Heart left ventricle (tissue), 16 donors: ENCODE results near the gene CWC27. TPM values are rescaled to one million over a fixed set of nuclear protein-coding genes. Genes with fewer than 3 reads are reported as not detected.

ENCODE experiments used
- ATAC-seq, 4 donors: fragments of 200-7000 bp; cut with Tn5 transposase; one replicate each; pipeline ENCODE4 v1.9.1; 2020 to 2022; ENCODE audit warnings: moderate library complexity in 4 of 4, mild to moderate bottlenecking in 3 of 4, moderate number of reproducible peaks in 1 of 4
- DNase-seq, 5 donors: peaks; one replicate each; pipeline ENCODE4 v3.0.0-alpha.2; 2020
- H3K27ac ChIP-seq, 12 donors: fragments of 200-600 bp; sonication (generic) in 4 of 12; one replicate each; pipeline versions ENCODE4 v1.5.0 to v1.8.0; 2016 to 2022; ENCODE audit warnings: mild to moderate bottlenecking in 2 of 12
- H3K27me3 ChIP-seq, 9 donors: fragments of 200-600 bp; sonication (generic) in 2 of 9; one replicate each; pipeline versions ENCODE4 v1.5.1 to v1.8.0; 2016 to 2022; ENCODE audit warnings: mild to moderate bottlenecking in 3 of 9
- H3K36me3 ChIP-seq, 9 donors: fragments of 200-600 bp; sonication (generic) in 2 of 9; one replicate each; pipeline versions ENCODE4 v1.5.0 to v1.8.0; 2018 to 2022; ENCODE audit warnings: mild to moderate bottlenecking in 2 of 9
- H3K4me1 ChIP-seq, 12 donors: fragments of 200-600 bp; sonication (generic) in 4 of 12; one replicate each; pipeline versions ENCODE4 v1.5.0 to v1.8.0; 2016 to 2022; ENCODE audit warnings: mild to moderate bottlenecking in 3 of 12
- H3K4me3 ChIP-seq, 12 donors: fragments of 200-600 bp; sonication (generic) in 4 of 12; one replicate each; pipeline versions ENCODE4 v1.5.0 to v1.8.0; 2017 to 2022; ENCODE audit warnings: mild to moderate bottlenecking in 9 of 12, moderate library complexity in 4 of 12
- H3K9me3 ChIP-seq, 12 donors: fragments of 200-600 bp; sonication (generic) in 4 of 12; one replicate each; pipeline versions ENCODE4 v1.5.0 to v1.8.0; 2016 to 2022; ENCODE audit warnings: mild to moderate bottlenecking in 1 of 12
- POLR2A ChIP-seq, 2 donors: fragments of 450-650 bp; IDR thresholded peaks; one replicate each; pipeline ENCODE4 v1.6.1; 2017; ENCODE audit warnings: antibody characterized with exemption in 2 of 2, mild to moderate bottlenecking in 2 of 2, moderate library complexity in 2 of 2
- whole genome bisulfite sequencing, 4 donors: extraction: QIAGEN DNeasy Blood & Tissue Kit in 2 of 4; methylation state at CpG; one replicate each; pipeline versions ENCODE4 v1.1.5 to v1.1.7; 2013 to 2018; 5-methylcytosine and 5-hydroxymethylcytosine counted together
- intact Hi-C, 10 donors: fragments of 100-400 bp; cut with DNase I; formaldehyde crosslinking; loops; one replicate each; pipeline versions ENCODE4 v1.11.1 to v1.14.2; 2022
- polyA plus RNA-seq, 2 donors: library from polyadenylated mRNA; stranded (reverse); fragments of 200-250 nt; gene quantifications; one replicate each; pipeline ENCODE4 v1.2.3, GENCODE V29; 2013
- total RNA-seq, 9 donors: library from RNA; depleted of rRNA in 2 of 9; stranded (reverse); fragments of >200 nt in 2 of 9; fragmentation: NEBNext Ultra II Directional in 3 of 9; extraction: Animal tissue kit (Norgen Biotek cat#: 25700) in 3 of 9; gene quantifications; one replicate each; pipeline versions ENCODE4 v1.1.0 to v1.2.4, GENCODE V29; 2016 to 2023
- TF ChIP-seq, protein P1 (sequence below), 12 donors: fragments of 200-600 bp; sonication (generic) in 4 of 12; IDR thresholded peaks; one replicate each; pipeline versions ENCODE4 v1.5.0 to v1.8.0; 2018 to 2022; ENCODE audit warnings: antibody characterized with exemption in 12 of 12, mild to moderate bottlenecking in 5 of 12
- donor health status: ischemic (EF 13 %, LVEDD 7.1; RV severe dilation, severe dysfunction).
- donor health status: healthy with polysubstance abuse.
- donor health status: DM: no; HTN: yes; CAD: no.
- donor health status: DM: no; HTN: no; CAD: no.
- donor health status: ischemic (EF 25% LVEDD 6.9; RV normal size, moderate dysfunction).
- donor health status: ischemic (EF 25% LVEDD 5.7; RV mildly dilated, moderate dysfunction).
- donor health status: healthy.
- donor health status: DM: yes; HTN: yes; CAD: no.
- donor health status: ischemic (EF 35%, LVEDD 5.7; RV mildly dilated, moderate dysfunction).
- donor health status: nonischemic (EF 11% LVEDD 7.7; RV severe dilation, severe dysfunction).
- donor health status: DM: yes; HTN: yes; CAD: no.
- donor health status: PGD.
- donor health status: ischemic (EF 29% LVEDD 5.4; RV normal size, mild dysfunction).
- donor health status: nonischemic (EF 23%, LVEDD 6.1; RV moderate dilation, normal function).

Gene CWC27
- total and polyA plus RNA-seq, 11 donors, result 10.7 to 33.3 (median 23.5) TPM

DNA sequence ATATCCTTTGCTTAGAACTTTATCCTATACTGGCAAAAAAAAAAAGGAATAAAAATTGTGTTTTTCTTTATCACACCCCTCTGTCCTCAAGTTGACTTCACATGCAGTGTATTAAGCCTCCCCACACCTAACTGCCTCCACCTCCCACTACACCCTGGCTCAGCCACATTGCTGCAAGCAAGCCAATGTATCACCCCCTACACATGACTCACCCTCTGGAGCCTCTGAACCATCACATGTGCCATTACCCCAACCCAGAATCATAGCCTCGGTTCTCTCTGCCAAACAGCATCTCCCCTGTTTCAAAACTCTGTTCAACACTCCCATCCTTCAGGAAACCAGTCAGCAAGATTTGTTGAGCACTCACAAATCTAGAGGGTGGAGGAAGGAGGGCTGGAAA lies 209.0 kb downstream of the CWC27 start:
- DNase-seq (no peak), ATAC-seq (peak in 1 of 4 donors; percentile 38)
- WGBS, 4 donors, result 57 to 85% (median 78%) methylated on average over 1 of the region's 1 CpG

DNA sequence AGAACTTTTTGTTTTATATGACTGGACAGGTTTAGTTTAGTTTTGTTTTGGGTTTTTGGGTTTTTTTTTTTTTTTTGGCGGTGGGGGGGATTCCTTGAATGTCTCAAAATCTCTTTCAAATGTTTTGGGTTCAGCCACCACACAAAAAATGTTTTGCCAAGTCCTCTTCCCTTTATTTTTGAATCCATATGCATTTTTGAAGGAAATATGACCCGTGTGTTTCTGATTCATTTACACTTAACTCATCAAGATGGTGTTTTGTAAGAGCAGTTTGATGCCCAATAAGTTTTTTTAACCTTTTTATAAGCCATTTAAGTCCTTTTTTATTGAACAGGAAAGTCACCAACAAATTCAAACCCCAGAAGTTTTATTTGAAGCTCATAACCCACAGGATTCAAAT lies 209.8 kb downstream of the CWC27 start:
- Histone ChIP-seq H3K4me3 (no peak overlapping the region), H3K36me3 (peaks cover 0 to 20% (median 4%) of the 10 kb centered on the region in 9 donors), H3K27me3 (no peaks in the 10 kb centered on the region), H3K9me3 (no peaks in the 10 kb centered on the region), H3K4me1 (peaks cover 0 to 4% (median 0%) of the 10 kb centered on the region in 12 donors), H3K27ac (no peak overlapping the region)
- WGBS, 4 donors, result 68 to 90% (median 73%) methylated on average over 2 of the region's 2 CpGs
- no peak for DNase-seq
- intact Hi-C loops, result no loop called here
- no peak for ATAC-seq
- TF ChIP-seq, protein P1, sequence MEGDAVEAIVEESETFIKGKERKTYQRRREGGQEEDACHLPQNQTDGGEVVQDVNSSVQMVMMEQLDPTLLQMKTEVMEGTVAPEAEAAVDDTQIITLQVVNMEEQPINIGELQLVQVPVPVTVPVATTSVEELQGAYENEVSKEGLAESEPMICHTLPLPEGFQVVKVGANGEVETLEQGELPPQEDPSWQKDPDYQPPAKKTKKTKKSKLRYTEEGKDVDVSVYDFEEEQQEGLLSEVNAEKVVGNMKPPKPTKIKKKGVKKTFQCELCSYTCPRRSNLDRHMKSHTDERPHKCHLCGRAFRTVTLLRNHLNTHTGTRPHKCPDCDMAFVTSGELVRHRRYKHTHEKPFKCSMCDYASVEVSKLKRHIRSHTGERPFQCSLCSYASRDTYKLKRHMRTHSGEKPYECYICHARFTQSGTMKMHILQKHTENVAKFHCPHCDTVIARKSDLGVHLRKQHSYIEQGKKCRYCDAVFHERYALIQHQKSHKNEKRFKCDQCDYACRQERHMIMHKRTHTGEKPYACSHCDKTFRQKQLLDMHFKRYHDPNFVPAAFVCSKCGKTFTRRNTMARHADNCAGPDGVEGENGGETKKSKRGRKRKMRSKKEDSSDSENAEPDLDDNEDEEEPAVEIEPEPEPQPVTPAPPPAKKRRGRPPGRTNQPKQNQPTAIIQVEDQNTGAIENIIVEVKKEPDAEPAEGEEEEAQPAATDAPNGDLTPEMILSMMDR (IDR thresholded peaks at IDR 0.05), result no peak
- TF ChIP-seq POLR2A (IDR thresholded peaks at IDR 0.05), result no peak

More for the DNA sequence above, 209.0 kb downstream of the CWC27 start:
- Histone ChIP-seq H3K27me3 (no peaks in the 10 kb centered on the region), H3K36me3 (peaks cover 0 to 21% (median 4%) of the 10 kb centered on the region in 9 donors), H3K9me3 (no peaks in the 10 kb centered on the region), H3K4me1 (peaks cover 0 to 12% (median 1%) of the 10 kb centered on the region in 12 donors), H3K4me3 (no peak overlapping the region), H3K27ac (no peak overlapping the region)
- TF ChIP-seq, protein P1 (IDR thresholded peaks at IDR 0.05), result no peak
- no peak for TF ChIP-seq POLR2A (IDR thresholded peaks at IDR 0.05)
- intact Hi-C loops, result no loop called here

DNA sequence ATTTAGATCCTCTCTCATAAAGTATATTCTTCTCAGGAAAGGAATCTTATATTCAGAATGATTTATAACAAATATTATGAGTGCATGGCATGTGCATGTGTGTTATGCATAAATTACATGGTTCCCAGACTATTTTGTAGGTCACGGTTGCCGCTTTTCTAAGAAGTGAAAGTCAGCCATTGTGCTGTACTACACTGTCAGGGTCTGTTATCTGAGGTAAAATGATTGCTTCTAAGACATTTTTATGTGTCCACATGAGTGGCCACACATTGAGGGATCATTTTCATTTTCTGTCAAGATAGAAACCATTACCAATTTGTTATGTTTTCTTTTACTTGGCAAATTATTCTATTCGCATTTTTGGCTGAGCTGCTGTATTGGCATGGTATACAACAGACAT lies 210.8 kb downstream of the CWC27 start:
- ATAC-seq (no peak), DNase-seq (no peak)
- Histone ChIP-seq H3K36me3 (peaks cover 0 to 19% (median 4%) of the 10 kb centered on the region in 9 donors), H3K4me1 (peaks cover 0 to 4% (median 0%) of the 10 kb centered on the region in 12 donors), H3K27ac (no peak overlapping the region), H3K27me3 (no peaks in the 10 kb centered on the region), H3K9me3 (no peaks in the 10 kb centered on the region), H3K4me3 (no peak overlapping the region)
- 95 to 100% (median 98%) methylated on average over 3 of the region's 3 CpGs for WGBS, 4 donors
- TF ChIP-seq, protein P1 (IDR thresholded peaks at IDR 0.05), result no peak
- intact Hi-C loops, result no loop called here

DNA sequence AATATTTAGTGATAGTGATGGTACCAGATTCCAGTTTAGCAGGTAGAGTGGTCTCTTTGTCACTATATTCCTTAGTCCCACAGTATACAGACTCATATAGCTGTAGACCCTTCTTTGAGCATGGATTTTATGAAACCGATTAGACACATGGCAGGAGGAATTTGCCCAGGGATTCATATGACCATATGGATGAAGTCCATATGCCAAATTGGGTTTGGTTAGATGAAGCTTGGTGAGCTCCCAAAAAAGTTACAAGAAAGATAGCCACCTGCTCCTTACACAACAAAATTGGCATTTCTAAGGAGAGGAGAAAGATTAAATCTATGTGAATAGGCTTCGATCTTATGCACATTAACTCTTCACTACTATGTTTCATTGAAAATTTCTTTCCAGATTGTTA lies 211.4 kb downstream of the CWC27 start:
- Histone ChIP-seq H3K36me3 (peaks cover 0 to 19% (median 4%) of the 10 kb centered on the region in 9 donors), H3K4me3 (no peak overlapping the region), H3K4me1 (peaks cover 0 to 4% (median 0%) of the 10 kb centered on the region in 12 donors), H3K27me3 (no peaks in the 10 kb centered on the region), H3K27ac (no peak overlapping the region), H3K9me3 (no peaks in the 10 kb centered on the region)
- ATAC-seq (no peak), DNase-seq (no peak)
- intact Hi-C loops, result no loop called here
- 96 to 99% (median 97%) methylated on average over 2 of the region's 2 CpGs for WGBS, 4 donors
- TF ChIP-seq POLR2A (IDR thresholded peaks at IDR 0.05), result no peak
- TF ChIP-seq, protein P1 (IDR thresholded peaks at IDR 0.05), result no peak
